ENCODE results near the gene SNTA1.
A peak's percentile ranks its signal among the peaks of the same experiment; 100 is the strongest.
"Not testable (repeated sequence)": the region's sequence is repeated elsewhere in the genome, so short reads cannot be mapped to it uniquely, and the experiment has no call there.

The SNTA1 gene

GRCh38 chr20:33450867-33451266, 7.3 kb upstream of the SNTA1 start:
- TF ChIP-seq ZNF274 (IDR thresholded peaks at IDR 0.05; ENCODE audit: low read depth, low read length): no peak
- H3K4me3 ChIP-seq (ENCODE audit: low read length): no peak overlapping the region

GRCh38 chr20:33445881-33446625, 2.5 kb upstream of the SNTA1 start:
- no peak overlapping the region for H3K4me3 ChIP-seq (ENCODE audit: low read length)
- TF ChIP-seq ZNF274 (IDR thresholded peaks at IDR 0.05; ENCODE audit: low read depth, low read length): no peak

- TF ChIP-seq ZNF274 (IDR thresholded peaks at IDR 0.05; ENCODE audit: low read depth, low read length): no peak
- H3K4me3 ChIP-seq (ENCODE audit: low read length): peak overlapping the region; percentile 72; the same call in 1 of the 2 replicates
Measured at GRCh38 chr20:33444797-33445560, 1.4 kb upstream of the SNTA1 start.

- peak overlapping the region; percentile 72; the same call in 1 of the 2 replicates for H3K4me3 ChIP-seq (ENCODE audit: low read length)
- no peak for TF ChIP-seq ZNF274 (IDR thresholded peaks at IDR 0.05; ENCODE audit: low read depth, low read length)
Measured at GRCh38 chr20:33443006-33443511, 504 bp downstream of the SNTA1 start.

GRCh38 chr20:33442136-33443005, 1.2 kb downstream of the SNTA1 start:
- no peak overlapping the region for H3K4me3 ChIP-seq (ENCODE audit: low read length)

GRCh38 chr20:33441142-33441955, 2.2 kb downstream of the SNTA1 start:
- no peak overlapping the region for H3K4me3 ChIP-seq (ENCODE audit: low read length)
- no peak for TF ChIP-seq ZNF274 (IDR thresholded peaks at IDR 0.05; ENCODE audit: low read depth, low read length)

More at GRCh38 chr20:33442136-33443005, 1.2 kb downstream of the SNTA1 start:
- no peak for TF ChIP-seq ZNF274 (IDR thresholded peaks at IDR 0.05; ENCODE audit: low read depth, low read length)

GRCh38 chr20:33440562-33440961, 3.0 kb downstream of the SNTA1 start:
- H3K4me3 ChIP-seq (ENCODE audit: low read length): not testable (repeated sequence)

GRCh38 chr20:33438481-33438880, 5.1 kb downstream of the SNTA1 start:
- TF ChIP-seq ZNF274 (IDR thresholded peaks at IDR 0.05; ENCODE audit: low read depth, low read length): no peak
- H3K4me3 ChIP-seq (ENCODE audit: low read length): no peak overlapping the region

- H3K4me3 ChIP-seq (ENCODE audit: low read length): no peak overlapping the region
- no peak for TF ChIP-seq ZNF274 (IDR thresholded peaks at IDR 0.05; ENCODE audit: low read depth, low read length)
Measured at GRCh38 chr20:33437141-33437911, 6.2 kb downstream of the SNTA1 start.

GRCh38 chr20:33434434-33434833, 9.1 kb downstream of the SNTA1 start:
- no peak overlapping the region for H3K4me3 ChIP-seq (ENCODE audit: low read length)
- no peak for TF ChIP-seq ZNF274 (IDR thresholded peaks at IDR 0.05; ENCODE audit: low read depth, low read length)

- no peak overlapping the region for H3K4me3 ChIP-seq (ENCODE audit: low read length)
- TF ChIP-seq ZNF274 (IDR thresholded peaks at IDR 0.05; ENCODE audit: low read depth, low read length): no peak
Measured at GRCh38 chr20:33433465-33434234, 9.9 kb downstream of the SNTA1 start.

- TF ChIP-seq ZNF274 (IDR thresholded peaks at IDR 0.05; ENCODE audit: low read depth, low read length): no peak
- no peak overlapping the region for H3K4me3 ChIP-seq (ENCODE audit: low read length)
Measured at GRCh38 chr20:33431797-33432381, 11.7 kb downstream of the SNTA1 start.

- not testable (repeated sequence) for H3K4me3 ChIP-seq (ENCODE audit: low read length)
Measured at GRCh38 chr20:33423875-33424274, 19.7 kb downstream of the SNTA1 start.

All from GM08714 (cell line).